HEK293 (cell line): ENCODE results near the gene FILIP1.

Experiments used
- CTCF ChIA-PET: fragments of 350-600 bp; formaldehyde crosslinking; extraction: SDS; loops from one replicate; lab custom pipeline; 2021; ENCODE audit warnings: antibody characterized with exemption; lab: Yijun Ruan, JAX
- POLR2A ChIA-PET: fragments of 300-600 bp; formaldehyde crosslinking; extraction: SDS; loops from one replicate; lab custom pipeline; 2020; ENCODE audit warnings: antibody characterized with exemption, inconsistent platforms; lab: Yijun Ruan, JAX
- H3K27ac ChIP-seq: fragments of 200-500 bp; sonication (Bioruptor generic); 2 replicates; pipeline ENCODE4 v1.5.1; 2014; ENCODE audit warnings: low read depth, low read length, control low read depth, inconsistent platforms; ENCODE audit errors: extremely low read depth
- H3K36me3 ChIP-seq, 2 experiments: fragments of 200-500 bp in 1 of 2; sonication (Bioruptor generic) in 1 of 2; 1 replicate in 1 of 2; 2 replicates in 1 of 2; pipeline ENCODE4 v1.5.1; 2014 to 2017; ENCODE audit warnings: inconsistent platforms in 2 of 2, low read length in 2 of 2; ENCODE audit not compliant: control insufficient read depth in 2 of 2, insufficient read depth in 1 of 2
- H3K4me1 ChIP-seq: fragments of 200-500 bp; sonication (Bioruptor generic); 2 replicates; pipeline ENCODE4 v1.5.1; 2014; ENCODE audit warnings: mild to moderate bottlenecking, low read length, inconsistent platforms; ENCODE audit not compliant: control insufficient read depth, insufficient read depth
- H3K4me3 ChIP-seq: 2 replicates; pipeline ENCODE4 v1.5.1; 2011; ENCODE audit warnings: low read depth, mild to moderate bottlenecking, control low read depth, low read length, moderate library complexity
- H3K9me3 ChIP-seq: fragments of 200-500 bp; sonication (Bioruptor generic); 2 replicates; pipeline ENCODE4 v1.5.1; 2014; ENCODE audit warnings: low read depth, low read length, inconsistent platforms; ENCODE audit not compliant: control insufficient read depth, insufficient read depth
- KLF8 ChIP-seq: fragments of 450-650 bp; formaldehyde crosslinking; IDR thresholded peaks from 2 replicates; pipeline ENCODE4 v1.5.1; 2016; ENCODE audit warnings: missing biosample characterization, missing genetic modification characterization
- SCRT1 ChIP-seq: fragments of 450-650 bp; formaldehyde crosslinking; IDR thresholded peaks from 2 replicates; pipeline ENCODE4 v1.5.1; 2016; ENCODE audit warnings: missing biosample characterization, missing genetic modification characterization, borderline replicate concordance
- SP3 ChIP-seq: fragments of 450-650 bp; formaldehyde crosslinking; IDR thresholded peaks from 2 replicates; pipeline ENCODE4 v1.5.1; 2016; ENCODE audit warnings: missing biosample characterization, missing genetic modification characterization
- ZBTB1 ChIP-seq: fragments of 450-650 bp; formaldehyde crosslinking; IDR thresholded peaks from 2 replicates; pipeline ENCODE4 v1.5.1; 2016; ENCODE audit warnings: missing biosample characterization, missing genetic modification characterization
- ZBTB8A ChIP-seq: fragments of 450-650 bp; formaldehyde crosslinking; IDR thresholded peaks from 2 replicates; pipeline ENCODE4 v1.5.1; 2016; ENCODE audit warnings: missing biosample characterization, missing genetic modification characterization
- ZNF133 ChIP-seq: fragments of 450-650 bp; formaldehyde crosslinking; IDR thresholded peaks from 2 replicates; pipeline ENCODE4 v1.5.1; 2016; ENCODE audit warnings: missing biosample characterization, missing genetic modification characterization
- ZNF335 ChIP-seq: fragments of 450-650 bp; formaldehyde crosslinking; conservative IDR thresholded peaks from 2 replicates; pipeline ENCODE4 v1.5.1; 2016; ENCODE audit warnings: missing biosample characterization, missing genetic modification characterization
- ZNF433 ChIP-seq: fragments of 450-650 bp; formaldehyde crosslinking; IDR thresholded peaks from 2 replicates; pipeline ENCODE4 v1.5.1; 2016; ENCODE audit warnings: missing biosample characterization, missing genetic modification characterization, low read depth
- ZNF529 ChIP-seq: fragments of 450-650 bp; formaldehyde crosslinking; IDR thresholded peaks from 2 replicates; pipeline ENCODE4 v1.5.1; 2017; ENCODE audit warnings: missing genetic modification characterization, missing biosample characterization; ENCODE audit not compliant: insufficient replicate concordance
- ZNF610 ChIP-seq: fragments of 450-650 bp; formaldehyde crosslinking; IDR thresholded peaks from 2 replicates; pipeline ENCODE4 v1.5.1; 2016; ENCODE audit warnings: missing biosample characterization, missing genetic modification characterization, borderline replicate concordance
- ZNF701 ChIP-seq: fragments of 450-650 bp; formaldehyde crosslinking; IDR thresholded peaks from 2 replicates; pipeline ENCODE4 v1.5.1; 2016; ENCODE audit warnings: missing biosample characterization, missing genetic modification characterization
- TF ChIP-seq, protein P1 (sequence below): fragments of 450-650 bp; formaldehyde crosslinking; IDR thresholded peaks from 2 replicates; pipeline ENCODE4 v1.5.1; 2016; ENCODE audit warnings: missing biosample characterization, missing genetic modification characterization
- TF ChIP-seq, protein P2 (sequence below): fragments of 450-650 bp; formaldehyde crosslinking; IDR thresholded peaks from 2 replicates; pipeline ENCODE4 v1.5.1; 2017; ENCODE audit warnings: missing biosample characterization, missing genetic modification characterization
- TF ChIP-seq, protein P3 (sequence below): fragments of 450-650 bp; formaldehyde crosslinking; IDR thresholded peaks from 2 replicates; pipeline ENCODE4 v1.5.1; 2017; ENCODE audit warnings: missing biosample characterization, missing genetic modification characterization
- TF ChIP-seq, protein P4 (sequence below): fragments of 450-650 bp; formaldehyde crosslinking; IDR thresholded peaks from 2 replicates; pipeline ENCODE4 v1.5.1; 2016; ENCODE audit warnings: missing biosample characterization, missing genetic modification characterization
- TF ChIP-seq, protein P5 (sequence below): fragments of 450-650 bp; formaldehyde crosslinking; IDR thresholded peaks from 2 replicates; pipeline ENCODE4 v1.5.1; 2016; ENCODE audit warnings: missing biosample characterization, missing genetic modification characterization, borderline replicate concordance

Gene FILIP1

DNA sequence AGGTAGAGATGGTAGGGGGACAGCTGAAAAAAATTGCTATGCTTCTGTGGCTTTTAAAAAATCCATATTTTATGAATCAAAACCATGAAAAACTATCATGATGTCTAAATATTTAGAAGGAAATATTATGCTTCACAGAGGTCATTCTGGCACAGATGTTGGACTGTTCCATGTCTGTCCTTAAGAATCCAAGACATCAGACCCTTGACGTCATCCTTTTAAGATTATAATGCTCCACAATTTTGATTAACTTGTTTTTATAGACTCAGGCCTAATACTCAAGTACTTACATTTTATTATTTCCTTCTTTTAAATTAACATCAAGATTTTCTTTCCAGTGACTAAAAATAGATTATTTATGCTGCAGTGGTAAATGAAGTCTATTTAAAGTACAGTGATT, 29.7 kb downstream of the FILIP1 start:
- TF ChIP-seq ZBTB1 (tag by site-specific recombination) (no peak), SCRT1 (tag by site-specific recombination) (no peak), ZNF133 (tag by site-specific recombination) (no peak)
- TF ChIP-seq, protein P1, sequence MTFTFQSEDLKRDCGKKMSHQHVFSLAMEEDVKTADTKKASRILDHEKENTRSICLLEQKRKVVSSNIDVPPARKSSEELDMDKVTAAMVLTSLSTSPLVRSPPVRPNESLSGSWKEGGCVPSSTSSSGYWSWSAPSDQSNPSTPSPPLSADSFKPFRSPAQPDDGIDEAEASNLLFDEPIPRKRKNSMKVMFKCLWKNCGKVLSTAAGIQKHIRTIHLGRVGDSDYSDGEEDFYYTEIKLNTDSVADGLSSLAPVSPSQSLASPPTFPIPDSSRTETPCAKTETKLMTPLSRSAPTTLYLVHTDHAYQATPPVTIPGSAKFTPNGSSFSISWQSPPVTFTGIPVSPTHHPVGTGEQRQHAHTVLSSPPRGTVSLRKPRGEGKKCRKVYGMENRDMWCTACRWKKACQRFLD (tag by site-specific recombination), result no peak
- TF ChIP-seq, all 188 proteins: peak for 0
- Histone ChIP-seq H3K27ac (no peak overlapping the region), H3K9me3 (no peaks in the 10 kb centered on the region), H3K4me1 (peaks cover 4% of the 10 kb centered on the region; the same call in 1 of the 2 replicates), H3K36me3 (no peaks in the 10 kb centered on the region), H3K4me3 (no peak overlapping the region)
- ChIA-PET POLR2A (interaction anchor here (0.7 kb wide), 1 partner anchor 30 kb away, joined by 3 read pairs; the partner anchor contains the start of gene FILIP1), CTCF (interaction anchor here (0.6 to 1.0 kb wide), 2 partner anchors 8 to 9 kb away, joined by 3 read pairs; no protein-coding TSS in a partner anchor)

DNA sequence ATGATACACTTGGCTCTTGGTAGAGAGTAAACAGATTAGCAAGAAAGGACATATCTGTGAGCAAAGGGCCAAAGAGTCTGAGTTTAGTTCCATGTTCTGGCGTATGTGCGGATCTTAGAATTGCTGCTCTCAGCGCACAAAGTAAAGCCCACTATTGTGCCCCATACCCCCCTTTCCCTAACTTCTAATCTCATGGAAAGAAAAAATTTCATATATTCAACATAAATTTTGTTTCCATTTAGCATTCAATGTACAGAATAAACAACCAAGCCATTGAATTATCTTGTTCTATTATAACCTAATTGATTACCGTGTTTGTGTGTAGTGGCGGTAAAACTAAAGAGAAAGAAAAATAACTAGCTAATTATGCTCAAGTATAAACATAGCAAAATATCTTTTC, 30.5 kb downstream of the FILIP1 start:
- CTCF ChIA-PET, result interaction anchor here (0.6 to 1.0 kb wide), 2 partner anchors 8 to 9 kb away, joined by 3 read pairs; no protein-coding TSS in a partner anchor
- Histone ChIP-seq H3K36me3 (no peaks in the 10 kb centered on the region), H3K4me3 (no peak overlapping the region)
- no peak for TF ChIP-seq ZBTB8A
- TF ChIP-seq ZNF701 (tag by site-specific recombination), result no peak
- no peak for TF ChIP-seq SP3 (tag by site-specific recombination)
- TF ChIP-seq, protein P2, sequence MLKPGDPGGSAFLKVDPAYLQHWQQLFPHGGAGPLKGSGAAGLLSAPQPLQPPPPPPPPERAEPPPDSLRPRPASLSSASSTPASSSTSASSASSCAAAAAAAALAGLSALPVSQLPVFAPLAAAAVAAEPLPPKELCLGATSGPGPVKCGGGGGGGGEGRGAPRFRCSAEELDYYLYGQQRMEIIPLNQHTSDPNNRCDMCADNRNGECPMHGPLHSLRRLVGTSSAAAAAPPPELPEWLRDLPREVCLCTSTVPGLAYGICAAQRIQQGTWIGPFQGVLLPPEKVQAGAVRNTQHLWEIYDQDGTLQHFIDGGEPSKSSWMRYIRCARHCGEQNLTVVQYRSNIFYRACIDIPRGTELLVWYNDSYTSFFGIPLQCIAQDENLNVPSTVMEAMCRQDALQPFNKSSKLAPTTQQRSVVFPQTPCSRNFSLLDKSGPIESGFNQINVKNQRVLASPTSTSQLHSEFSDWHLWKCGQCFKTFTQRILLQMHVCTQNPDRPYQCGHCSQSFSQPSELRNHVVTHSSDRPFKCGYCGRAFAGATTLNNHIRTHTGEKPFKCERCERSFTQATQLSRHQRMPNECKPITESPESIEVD, result no peak
- TF ChIP-seq, protein P3, sequence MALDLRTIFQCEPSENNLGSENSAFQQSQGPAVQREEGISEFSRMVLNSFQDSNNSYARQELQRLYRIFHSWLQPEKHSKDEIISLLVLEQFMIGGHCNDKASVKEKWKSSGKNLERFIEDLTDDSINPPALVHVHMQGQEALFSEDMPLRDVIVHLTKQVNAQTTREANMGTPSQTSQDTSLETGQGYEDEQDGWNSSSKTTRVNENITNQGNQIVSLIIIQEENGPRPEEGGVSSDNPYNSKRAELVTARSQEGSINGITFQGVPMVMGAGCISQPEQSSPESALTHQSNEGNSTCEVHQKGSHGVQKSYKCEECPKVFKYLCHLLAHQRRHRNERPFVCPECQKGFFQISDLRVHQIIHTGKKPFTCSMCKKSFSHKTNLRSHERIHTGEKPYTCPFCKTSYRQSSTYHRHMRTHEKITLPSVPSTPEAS (tag by site-specific recombination), result no peak
- TF ChIP-seq, protein P4, sequence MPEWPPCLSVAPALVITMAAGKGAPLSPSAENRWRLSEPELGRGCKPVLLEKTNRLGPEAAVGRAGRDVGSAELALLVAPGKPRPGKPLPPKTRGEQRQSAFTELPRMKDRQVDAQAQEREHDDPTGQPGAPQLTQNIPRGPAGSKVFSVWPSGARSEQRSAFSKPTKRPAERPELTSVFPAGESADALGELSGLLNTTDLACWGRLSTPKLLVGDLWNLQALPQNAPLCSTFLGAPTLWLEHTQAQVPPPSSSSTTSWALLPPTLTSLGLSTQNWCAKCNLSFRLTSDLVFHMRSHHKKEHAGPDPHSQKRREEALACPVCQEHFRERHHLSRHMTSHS (tag by site-specific recombination), result no peak
- TF ChIP-seq, protein P5, sequence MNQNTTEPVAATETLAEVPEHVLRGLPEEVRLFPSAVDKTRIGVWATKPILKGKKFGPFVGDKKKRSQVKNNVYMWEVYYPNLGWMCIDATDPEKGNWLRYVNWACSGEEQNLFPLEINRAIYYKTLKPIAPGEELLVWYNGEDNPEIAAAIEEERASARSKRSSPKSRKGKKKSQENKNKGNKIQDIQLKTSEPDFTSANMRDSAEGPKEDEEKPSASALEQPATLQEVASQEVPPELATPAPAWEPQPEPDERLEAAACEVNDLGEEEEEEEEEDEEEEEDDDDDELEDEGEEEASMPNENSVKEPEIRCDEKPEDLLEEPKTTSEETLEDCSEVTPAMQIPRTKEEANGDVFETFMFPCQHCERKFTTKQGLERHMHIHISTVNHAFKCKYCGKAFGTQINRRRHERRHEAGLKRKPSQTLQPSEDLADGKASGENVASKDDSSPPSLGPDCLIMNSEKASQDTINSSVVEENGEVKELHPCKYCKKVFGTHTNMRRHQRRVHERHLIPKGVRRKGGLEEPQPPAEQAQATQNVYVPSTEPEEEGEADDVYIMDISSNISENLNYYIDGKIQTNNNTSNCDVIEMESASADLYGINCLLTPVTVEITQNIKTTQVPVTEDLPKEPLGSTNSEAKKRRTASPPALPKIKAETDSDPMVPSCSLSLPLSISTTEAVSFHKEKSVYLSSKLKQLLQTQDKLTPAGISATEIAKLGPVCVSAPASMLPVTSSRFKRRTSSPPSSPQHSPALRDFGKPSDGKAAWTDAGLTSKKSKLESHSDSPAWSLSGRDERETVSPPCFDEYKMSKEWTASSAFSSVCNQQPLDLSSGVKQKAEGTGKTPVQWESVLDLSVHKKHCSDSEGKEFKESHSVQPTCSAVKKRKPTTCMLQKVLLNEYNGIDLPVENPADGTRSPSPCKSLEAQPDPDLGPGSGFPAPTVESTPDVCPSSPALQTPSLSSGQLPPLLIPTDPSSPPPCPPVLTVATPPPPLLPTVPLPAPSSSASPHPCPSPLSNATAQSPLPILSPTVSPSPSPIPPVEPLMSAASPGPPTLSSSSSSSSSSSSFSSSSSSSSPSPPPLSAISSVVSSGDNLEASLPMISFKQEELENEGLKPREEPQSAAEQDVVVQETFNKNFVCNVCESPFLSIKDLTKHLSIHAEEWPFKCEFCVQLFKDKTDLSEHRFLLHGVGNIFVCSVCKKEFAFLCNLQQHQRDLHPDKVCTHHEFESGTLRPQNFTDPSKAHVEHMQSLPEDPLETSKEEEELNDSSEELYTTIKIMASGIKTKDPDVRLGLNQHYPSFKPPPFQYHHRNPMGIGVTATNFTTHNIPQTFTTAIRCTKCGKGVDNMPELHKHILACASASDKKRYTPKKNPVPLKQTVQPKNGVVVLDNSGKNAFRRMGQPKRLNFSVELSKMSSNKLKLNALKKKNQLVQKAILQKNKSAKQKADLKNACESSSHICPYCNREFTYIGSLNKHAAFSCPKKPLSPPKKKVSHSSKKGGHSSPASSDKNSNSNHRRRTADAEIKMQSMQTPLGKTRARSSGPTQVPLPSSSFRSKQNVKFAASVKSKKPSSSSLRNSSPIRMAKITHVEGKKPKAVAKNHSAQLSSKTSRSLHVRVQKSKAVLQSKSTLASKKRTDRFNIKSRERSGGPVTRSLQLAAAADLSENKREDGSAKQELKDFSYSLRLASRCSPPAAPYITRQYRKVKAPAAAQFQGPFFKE, result no peak
- TF ChIP-seq KLF8, result no peak
- no peak for TF ChIP-seq ZNF529 (tag by site-specific recombination)
- no peak for TF ChIP-seq ZNF335 (tag by site-specific recombination)
- TF ChIP-seq ZNF433, result no peak
- no peak for TF ChIP-seq ZNF610 (tag by site-specific recombination)
- TF ChIP-seq, all 188 proteins: peak for 0
- POLR2A ChIA-PET, result interaction anchor here (0.7 kb wide), 1 partner anchor 31 kb away, joined by 3 read pairs; the partner anchor contains the start of gene FILIP1
- H3K27ac ChIP-seq, result no peak overlapping the region
- peaks cover 6% of the 10 kb centered on the region; the same call in 1 of the 2 replicates for H3K4me1 ChIP-seq
- no peaks in the 10 kb centered on the region for H3K9me3 ChIP-seq
